T-helper 9 cell (primary cell): ENCODE results near the gene CFAP410.

Experiments
- DNase-seq: peaks from one replicate; pipeline ENCODE4 v3.0.0-alpha.2; 2020

Gene CFAP410

DNA sequence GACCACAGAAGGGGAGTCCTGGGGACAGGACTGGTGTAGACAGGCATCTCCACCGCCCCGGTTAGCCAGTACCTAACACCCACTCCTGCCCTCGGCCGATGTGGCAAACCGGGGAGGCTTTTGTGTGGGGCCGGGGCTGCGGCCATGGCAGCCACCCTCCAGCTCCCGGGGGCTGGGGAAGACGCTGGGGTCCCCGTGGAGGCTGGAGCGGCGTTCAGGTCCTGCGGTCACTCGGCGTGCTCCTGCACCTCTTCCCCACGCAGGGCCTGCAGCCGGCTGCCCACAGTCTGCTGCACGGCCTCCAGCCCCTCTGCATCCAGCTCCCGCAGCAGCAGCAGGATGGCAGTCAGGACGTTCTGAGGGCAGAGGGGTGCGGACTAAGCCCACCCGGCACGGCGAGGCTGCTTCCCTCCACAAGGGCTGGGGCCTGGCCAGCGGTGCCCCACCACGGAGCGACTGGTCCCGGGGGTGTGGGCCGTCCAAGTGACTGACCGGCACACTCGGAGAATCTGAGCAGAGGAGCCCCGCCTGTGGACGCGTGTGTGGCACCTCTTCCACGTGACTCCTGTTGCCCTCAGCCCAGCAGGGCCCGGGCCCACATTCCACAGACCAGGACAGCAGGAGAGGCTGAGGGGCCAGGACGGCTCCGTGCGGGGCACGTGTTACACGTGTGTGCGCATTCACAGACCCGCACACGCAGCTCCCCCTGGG is 9.1 kb downstream of the CFAP410 start:
- no peak for DNase-seq

- no peak for DNase-seq
Measured at GRCh38 chr21:44329086-44329889, 9.9 kb downstream of the CFAP410 start.

GRCh38 chr21:44328242-44328895 is 10.8 kb downstream of the CFAP410 start:
- DNase-seq = no peak

- no peak for DNase-seq
Measured at GRCh38 chr21:44327603-44327974, 11.6 kb downstream of the CFAP410 start.

- DNase-seq = no peak
Measured at GRCh38 chr21:44326716-44327602, 12.2 kb downstream of the CFAP410 start.

DNA sequence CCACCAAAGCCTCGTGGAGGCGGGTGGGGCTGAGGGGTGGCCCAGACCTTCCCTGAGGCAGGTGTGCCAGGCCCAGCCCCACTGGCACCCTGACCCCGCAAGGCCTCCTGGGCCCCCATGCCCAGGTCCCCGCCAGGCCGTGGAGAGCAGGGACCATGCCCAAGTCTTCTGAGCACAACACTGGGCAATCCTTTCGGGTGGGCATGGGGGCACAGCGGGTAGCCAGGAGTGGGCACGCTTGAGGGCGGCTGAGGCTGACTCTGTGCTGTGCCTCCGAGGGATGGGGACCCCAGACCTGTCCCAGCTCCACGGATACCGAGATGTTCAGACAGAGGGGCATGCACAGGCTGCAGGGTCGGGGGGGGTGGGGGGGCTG is 12.9 kb downstream of the CFAP410 start:
- no peak for DNase-seq

- DNase-seq = no peak
Measured at GRCh38 chr21:44325386-44326271, 13.6 kb downstream of the CFAP410 start.

GRCh38 chr21:44324854-44325107 is 14.4 kb downstream of the CFAP410 start:
- DNase-seq = no peak

- DNase-seq = no peak
Measured at GRCh38 chr21:44324106-44324853, 14.9 kb downstream of the CFAP410 start.

GRCh38 chr21:44323591-44323990 is 15.6 kb downstream of the CFAP410 start:
- DNase-seq = no peak

GRCh38 chr21:44322621-44323325 is 16.4 kb downstream of the CFAP410 start:
- no peak for DNase-seq

GRCh38 chr21:44321846-44322450 is 17.2 kb downstream of the CFAP410 start:
- DNase-seq = no peak

GRCh38 chr21:44320847-44321246 is 18.3 kb downstream of the CFAP410 start:
- no peak for DNase-seq

DNA sequence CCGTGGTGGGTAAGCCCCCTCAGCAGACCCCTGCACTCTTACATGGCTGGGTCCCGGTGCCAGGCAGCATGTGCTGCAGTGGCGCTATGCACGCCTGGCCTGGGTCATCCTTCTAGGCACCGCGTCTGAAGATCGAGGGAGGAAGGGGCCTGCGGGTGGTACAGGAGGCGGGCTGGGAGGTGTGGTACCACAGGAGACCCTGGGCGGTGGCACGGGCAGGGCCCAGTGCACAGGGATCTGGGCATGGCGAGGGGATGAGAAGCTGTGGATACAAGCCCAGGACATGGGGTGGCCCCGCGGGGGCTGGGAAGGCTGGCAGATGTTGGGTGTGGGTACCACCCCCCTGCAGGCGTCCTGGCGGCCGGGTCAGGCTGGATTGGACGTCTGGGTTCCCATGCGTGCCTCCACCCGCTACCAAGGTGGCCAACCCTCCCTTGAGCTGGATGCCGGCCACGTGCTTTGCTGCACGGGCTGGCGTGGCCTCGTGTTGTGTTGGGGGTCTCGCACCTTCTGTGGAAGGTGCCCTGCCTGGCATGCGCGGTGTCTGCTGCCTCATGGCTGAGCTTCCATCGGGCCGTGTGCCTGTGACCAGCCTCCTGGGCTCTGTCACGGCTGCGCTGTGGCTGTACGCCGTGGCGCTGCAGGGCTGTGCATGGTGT is 19.7 kb downstream of the CFAP410 start:
- DNase-seq = no peak

DNA sequence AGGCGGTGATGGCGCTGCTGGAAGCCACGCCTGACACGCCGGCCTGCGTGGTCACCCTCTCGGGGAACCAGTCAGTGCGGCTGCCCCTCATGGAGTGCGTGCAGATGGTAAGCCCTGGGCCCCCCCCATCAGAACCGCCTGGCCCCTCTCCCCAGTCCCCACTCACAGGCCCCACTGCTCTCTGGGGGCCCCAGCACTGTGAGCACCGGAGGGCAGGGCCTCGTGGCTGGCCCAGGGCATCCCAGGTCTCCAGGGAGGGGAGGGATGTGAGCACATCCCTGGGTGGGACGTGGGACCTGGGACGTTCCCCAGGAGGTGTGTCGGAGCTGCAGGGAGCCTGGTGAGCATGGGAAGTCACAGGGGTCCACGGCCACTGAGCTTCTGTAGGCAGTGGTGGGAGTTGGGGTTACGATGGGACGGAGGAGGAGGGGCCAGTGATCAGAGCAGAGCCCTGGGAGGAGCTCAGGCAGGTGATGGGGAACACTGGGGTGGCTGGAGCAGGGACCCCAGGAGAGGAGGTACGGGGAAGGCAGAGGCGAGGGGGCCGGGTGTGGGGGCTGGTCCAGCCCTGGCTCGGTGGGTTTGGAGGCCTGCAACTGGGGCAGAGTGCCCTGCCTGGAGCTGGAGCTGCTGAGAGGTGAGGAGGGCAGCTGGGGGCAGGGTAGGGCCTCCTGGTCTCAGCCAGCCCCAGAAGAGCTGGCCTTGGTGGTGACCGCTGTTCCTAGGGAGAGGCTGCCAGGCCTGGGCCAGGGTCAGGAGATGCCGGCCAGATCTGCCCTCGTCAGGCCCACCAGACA is 20.5 kb downstream of the CFAP410 start:
- no peak for DNase-seq

DNA sequence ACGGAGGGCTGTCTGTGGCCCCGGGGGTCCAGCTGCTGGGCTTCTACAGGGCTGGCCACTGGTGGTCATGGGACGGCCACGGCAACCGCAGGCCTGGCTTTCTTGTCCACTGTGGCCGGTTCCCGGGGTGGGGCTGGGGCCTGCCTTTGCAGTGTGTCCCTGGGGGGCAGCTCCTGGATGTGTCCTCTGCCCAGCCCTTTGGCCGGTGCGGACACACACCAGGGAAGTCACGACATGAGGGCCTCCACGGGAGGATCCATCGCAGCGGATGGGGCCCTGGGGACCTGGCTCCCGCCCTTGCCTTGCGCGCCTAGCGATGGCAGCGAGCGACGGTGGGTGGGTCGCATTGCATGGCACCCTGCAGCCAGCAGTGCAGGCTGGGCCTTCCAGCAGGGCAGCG is 21.3 kb downstream of the CFAP410 start:
- DNase-seq = no peak

- no peak for DNase-seq
Measured at GRCh38 chr21:44317241-44317782, 21.9 kb downstream of the CFAP410 start.

DNA sequence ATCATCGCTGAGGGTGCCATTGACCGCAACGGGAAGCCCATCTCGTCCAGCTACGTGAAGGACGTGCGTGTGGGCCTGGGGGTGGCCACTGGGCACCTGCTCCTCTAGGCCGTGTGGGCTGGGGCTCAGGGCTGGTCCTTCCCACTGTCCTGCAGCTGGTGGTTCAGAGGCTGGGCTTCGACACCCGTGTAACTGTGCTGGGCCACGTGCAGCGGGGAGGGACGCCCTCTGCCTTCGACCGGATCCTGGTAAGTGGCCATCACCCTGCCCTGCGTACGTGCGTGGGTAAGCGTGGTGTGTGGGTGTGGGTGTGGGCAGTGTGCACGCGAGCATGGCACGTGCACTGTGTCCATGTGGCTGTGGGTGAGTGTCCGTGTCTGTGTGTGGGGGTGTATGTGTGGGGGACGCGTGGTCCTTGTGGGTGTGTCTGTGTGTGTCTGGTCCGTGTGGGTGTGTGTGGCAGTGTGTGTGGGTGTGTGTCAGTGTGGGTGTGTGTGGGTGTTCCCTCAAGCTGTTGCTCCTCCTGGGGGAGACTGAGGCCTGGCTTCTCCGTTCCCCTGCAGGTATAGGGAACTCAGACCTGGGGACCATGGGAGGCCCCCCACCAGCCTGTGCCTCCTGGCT is 22.8 kb downstream of the CFAP410 start:
- no peak for DNase-seq
